Measurements from ENCODE around the gene DNAAF1.

DNAAF1 gene

DNA sequence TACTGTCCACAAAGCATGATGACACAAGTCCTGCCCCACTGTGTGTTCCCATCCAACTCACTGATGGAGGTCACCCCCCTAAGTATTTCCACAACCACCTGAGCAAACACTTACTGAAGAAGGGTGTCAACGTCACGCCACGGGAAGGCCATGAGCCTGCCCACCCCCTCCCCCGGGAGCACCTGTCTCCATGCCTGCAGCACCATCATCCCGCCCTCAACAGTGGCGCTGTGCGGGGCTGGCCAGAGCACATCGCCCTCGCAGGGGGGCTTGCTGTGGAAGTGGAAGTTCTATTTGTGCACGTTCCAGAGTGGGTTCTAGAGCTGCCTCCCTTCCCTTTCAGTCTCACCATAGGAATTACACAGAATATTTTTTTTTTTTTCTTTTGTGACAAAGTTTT, 24.1 kb upstream of the DNAAF1 start:
- no peak for DNase-seq (ENCODE audit: low read depth in 2 of 2, low spot score in 1 of 2)

DNA sequence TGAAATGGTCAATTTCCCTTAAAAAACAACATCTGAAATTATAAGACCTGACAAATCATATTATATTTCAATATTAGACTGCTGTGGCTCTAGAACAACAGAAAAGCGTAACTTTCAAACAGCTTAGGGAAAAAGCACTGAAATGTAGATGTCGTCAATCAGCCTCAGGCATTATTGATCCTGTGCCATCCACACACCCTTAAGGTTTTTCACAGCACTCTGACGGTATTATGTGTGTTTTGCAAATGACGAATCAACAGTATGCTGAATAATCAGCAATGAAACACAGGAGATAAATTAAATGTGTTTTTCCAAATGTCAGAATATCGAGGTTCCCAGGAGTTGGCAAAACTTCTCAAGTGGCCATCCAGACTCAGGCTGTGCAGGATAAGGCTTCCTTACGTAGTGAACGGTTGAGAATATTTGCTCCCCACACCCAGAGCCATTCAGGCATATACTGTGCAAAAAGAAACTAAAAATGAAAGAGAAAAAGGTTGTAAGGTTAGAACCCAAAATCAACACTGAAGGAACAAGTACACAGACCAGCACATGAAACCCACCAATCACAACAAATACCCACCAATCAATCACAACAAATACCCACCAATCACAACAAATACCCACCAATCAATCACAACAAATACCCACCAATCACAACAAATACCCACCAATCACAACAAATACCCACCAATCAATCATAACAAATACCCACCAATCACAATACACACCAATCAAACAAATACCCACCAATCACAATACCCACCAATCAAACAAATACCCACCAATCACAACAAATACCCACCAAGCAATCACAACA, 20.6 kb upstream of the DNAAF1 start:
- no peak for DNase-seq (ENCODE audit: low read depth in 2 of 2, low spot score in 1 of 2)

DNA sequence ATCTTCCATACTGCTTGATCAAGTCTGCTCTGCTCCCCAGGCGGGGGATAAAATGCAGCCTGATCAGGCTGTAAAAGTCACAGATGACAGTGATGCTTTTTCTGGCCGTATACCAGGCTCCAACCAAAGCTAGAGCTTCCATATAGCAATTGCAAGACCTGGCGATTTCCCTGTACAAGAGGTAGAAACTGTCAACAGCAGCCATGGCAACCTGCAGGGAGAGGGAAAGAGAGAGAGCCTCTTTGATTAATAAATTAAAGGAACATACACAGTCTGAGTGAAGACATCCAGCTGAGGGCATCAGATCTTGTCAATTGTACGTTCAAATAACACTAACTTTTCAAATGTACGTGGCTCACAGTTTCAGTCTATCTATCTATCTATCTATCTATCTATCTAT, 14.0 kb upstream of the DNAAF1 start:
- no peak for DNase-seq (ENCODE audit: low read depth in 2 of 2, low spot score in 1 of 2)

DNA sequence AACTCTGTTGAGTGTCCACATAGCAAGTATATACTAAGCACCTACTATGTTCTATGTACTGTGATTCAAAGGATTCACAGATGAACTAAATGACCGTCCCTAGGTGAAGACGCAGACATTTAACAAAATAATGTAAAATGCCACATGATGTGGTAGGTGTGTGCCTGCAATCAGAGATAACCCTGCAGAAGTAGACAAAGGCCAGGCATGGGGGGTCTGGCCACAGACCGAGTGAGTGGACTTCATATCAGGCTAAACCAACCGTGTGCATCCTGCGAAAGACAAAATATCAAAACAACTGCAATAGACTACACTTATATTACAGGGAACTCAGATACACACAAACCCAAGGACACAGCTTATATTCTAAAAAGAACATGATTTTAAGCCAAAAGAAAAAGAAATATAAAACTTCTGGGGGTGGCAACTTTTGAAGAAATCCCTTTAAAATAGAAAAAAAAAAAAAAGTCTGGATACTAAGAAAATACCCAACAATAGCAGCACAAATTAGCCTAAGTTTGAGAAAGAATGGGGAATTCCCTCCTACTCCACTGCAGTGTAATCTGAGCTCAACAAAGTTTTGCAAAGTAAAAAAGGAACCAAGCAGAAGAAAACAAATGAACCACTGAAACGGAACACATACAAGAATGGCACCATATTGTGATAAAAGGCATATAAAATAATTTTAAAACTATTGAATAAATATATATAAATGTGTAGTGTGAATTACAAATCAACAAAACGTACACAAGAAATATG, 12.4 kb upstream of the DNAAF1 start:
- DNase-seq (ENCODE audit: low read depth in 2 of 2, low spot score in 1 of 2), result no peak

DNA sequence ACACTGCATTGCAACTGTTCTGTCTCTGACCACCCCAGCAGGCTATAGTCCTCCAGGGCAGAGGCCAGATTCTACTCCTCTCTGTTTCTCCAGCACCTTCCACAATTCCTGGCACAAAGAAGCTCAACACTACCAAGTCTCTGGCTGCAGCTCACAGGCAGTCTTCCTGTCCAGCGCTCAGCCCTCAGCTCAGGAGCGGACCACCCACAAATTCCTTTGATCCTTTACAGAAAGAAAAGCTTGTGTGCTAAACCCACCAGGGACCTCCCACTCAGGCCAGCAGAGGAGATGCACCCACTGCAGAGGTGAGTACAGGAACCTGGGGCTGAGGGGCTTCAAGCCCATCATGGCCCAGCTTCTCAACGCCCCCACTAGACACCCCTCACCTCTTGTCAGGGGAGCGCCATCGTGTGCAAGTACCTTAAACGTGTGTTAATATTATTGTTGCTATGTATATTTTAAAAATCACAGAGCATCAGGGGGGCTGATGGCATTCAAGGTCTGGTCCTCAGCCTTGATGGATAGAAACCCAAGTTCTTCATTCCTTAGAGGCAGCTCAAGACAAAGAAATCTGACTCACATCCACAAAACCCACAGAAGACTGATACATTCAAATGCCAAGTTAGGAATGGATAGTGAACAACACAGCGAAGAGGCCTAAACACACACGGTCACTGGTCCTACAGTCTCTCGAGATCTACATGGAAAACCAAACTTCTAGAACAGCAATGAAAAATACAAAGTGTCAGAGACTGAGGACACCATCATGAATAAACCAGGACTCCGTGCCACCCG, 8.6 kb upstream of the DNAAF1 start:
- no peak for DNase-seq (ENCODE audit: low read depth in 2 of 2, low spot score in 1 of 2)

DNA sequence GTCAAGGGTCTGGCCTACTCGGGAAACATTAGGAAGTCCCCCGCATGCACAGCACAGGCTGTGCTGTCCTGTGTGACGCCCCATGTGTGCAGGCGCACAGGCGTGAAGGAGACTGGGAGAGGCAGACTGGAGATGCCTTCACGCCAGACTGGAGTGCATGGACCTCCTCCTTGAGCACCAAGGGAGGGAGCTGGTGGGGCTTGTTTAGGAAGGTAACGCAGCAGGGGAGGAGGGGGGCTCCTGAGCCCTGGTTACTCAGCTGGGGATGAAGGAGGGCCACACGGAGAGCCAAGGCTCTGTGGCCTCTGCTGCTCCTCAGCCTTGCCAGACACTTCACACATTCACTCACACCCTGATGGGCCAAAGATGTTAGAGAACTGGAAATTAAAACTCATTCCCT, 7.8 kb upstream of the DNAAF1 start:
- DNase-seq (ENCODE audit: low read depth in 2 of 2, low spot score in 1 of 2), result no peak

DNA sequence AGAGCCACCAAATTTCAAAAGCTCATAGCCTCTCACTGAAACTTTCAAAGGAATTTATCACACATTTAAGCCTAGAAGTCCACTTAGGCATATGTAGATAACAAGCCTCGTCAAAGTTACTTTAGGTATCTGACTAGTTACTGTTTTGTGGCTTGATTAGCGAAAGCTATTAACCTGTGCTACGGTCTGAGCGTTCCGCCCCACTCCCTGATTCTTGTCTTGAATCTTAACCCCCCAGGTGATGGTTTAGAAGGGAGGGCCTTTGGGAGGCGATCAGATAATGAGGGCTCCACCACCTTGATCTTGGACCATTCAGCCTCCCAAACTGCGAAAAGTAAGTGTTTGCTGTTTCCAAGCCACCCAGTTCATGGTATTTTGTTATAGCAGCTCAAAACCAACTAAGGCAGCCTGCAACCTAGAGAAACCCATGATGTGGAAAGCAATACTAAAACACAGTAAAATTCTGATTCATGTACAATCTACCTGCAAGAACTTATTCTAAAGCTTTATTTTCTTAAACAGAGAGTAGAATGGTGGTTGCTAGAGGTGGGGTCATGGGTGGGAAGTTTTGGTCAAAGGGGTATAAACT, 7.2 kb upstream of the DNAAF1 start:
- DNase-seq (ENCODE audit: low read depth in 2 of 2, low spot score in 1 of 2), result no peak

DNA sequence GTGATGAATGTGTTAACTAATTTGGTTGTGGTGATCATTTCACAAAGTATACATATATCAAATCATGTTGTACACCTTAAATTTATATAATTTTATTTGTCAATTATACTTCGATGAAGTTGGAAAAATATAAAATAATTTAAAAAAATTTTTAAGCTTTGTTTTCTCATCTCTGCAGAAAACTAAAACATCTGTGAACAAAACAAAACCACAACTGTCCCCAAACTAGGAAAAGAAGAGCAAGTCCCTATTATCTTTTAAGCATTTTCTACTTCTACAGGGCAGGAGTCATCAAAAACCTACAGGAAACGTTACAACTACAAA, 6.6 kb upstream of the DNAAF1 start:
- no peak for DNase-seq (ENCODE audit: low read depth in 2 of 2, low spot score in 1 of 2)

DNA sequence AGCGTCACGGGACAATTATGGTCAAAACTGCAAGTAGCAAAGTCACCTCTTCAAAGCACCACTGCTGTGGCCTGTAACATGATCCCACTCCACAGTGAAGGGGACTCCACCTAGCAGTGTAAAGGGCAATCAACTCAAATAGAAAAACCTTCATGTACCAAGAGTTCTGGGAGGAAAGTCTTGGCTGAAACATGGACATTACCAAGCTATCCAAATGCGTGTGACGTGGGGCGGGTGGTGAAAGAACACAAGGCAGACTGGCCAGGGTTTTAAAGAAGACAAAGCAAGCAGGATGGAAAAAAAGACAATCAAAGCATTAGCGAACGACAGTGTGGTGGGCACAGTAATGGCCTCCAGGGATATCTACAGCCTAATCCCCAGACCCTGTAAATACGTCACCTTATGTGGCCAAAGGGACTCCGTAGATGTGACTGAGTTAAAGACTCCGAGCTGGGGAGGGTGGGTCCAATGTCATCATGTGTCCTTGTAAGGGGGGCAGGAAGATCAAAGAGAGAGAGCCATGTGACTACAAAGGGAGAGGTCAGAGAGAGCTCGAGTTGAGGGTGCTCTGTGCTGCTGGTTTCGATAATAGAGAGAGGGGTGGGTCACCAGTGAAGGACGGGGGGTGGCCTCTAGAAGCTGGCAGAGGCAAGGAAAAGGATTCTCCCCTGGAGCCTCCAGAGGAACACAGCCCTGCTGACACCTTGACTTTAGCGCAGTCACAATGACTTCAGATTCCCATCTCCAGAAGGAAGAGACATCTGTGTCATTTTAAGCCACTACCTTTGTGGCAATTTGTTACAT, 6.1 kb upstream of the DNAAF1 start:
- no peak for DNase-seq (ENCODE audit: low read depth in 2 of 2, low spot score in 1 of 2)

DNA sequence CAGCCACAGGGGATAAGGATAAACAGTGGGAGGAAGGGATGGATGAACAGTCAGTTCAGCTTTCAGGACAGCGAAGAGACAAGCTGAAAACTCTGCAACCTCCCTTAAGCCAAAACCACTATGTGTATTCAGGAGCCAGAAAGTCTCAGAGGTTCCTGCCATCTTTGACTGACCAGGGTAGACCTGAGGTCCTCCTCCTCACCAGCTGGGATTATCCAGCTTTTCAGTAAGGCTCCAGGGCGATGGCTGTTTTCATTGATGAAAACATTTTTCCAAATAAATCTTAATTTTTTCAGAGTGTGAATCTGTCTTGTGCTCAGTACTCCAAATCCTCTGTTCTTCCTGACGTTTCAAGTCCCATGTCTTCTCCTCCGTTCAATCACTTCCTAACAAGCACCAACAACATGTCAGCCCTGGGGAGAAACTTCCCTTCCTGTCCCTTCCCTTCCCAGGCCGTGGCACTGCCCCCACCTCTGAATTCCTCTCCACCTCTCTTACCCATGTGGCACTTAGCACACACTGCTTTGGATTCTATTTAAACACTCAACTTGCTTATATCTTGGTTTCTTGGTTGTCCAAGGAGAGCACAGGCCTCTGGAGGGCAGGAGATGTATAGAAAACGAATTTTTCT, 5.4 kb upstream of the DNAAF1 start:
- no peak for DNase-seq (ENCODE audit: low read depth in 2 of 2, low spot score in 1 of 2)

DNA sequence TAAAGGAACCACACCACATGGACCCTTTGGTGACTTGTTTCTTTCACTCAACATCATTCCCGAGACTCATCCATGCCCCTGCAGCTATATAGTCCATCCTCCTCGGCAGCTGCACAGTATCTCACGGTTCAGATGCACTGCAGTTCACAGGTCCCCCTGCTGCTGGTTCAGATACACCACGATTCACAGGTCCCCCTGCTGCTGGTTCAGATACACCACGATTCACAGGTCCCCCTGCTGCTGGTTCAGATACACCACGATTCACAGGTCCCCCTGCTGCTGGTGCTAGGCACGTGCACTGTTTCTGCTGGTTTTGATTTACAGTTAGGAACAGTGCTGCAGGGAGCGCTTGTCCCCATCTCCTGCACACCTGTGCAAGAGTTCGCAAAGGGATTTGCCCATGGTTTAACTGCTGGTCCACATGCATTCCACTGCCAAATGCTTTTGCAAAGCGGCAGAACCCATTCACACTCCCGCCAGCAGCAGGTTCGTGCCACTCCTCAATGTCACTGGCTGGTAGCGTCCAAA, 3.9 kb upstream of the DNAAF1 start:
- DNase-seq (ENCODE audit: low read depth in 2 of 2, low spot score in 1 of 2), result no peak

DNA sequence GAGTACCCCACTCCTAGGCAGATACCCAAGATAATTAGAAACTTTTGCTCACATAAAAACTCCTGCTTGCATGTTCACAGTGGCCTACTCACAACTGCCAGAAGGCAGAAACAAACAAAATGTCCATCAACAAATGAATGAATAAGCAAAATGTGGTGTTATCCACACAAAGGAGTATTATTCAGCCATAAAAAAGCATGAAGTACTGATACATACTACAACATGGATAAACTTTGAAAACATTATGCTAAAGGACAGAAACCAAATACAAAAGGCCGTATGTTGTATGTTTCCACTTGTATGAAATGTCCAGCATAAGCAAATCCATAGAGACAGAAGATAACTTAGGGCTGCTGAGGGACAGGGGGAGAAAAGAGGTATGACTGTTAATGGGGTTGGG, 2.0 kb upstream of the DNAAF1 start:
- DNase-seq (ENCODE audit: low read depth in 2 of 2, low spot score in 1 of 2), result no peak

DNA sequence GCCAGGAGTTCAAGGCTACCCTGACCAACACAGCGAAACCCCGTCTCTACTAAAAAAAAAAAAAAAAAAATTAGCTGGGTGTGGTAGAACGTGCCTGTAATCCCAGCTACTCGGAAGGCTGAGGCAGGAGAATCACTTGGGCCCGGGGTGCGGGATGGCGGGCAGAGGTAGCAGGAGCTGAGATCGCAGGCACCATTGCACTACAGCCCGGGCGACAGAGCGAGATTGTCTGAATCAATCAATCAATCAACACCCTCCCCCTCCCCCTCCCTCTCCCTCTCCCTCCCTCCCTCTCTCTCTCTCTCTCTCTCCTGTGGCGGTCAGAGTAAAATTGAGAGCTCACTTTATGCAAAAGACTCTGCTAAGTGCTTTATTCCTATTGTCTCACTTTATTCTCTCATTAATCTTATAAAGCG, 1.3 kb upstream of the DNAAF1 start:
- no peak for DNase-seq (ENCODE audit: low read depth in 2 of 2, low spot score in 1 of 2)

DNA sequence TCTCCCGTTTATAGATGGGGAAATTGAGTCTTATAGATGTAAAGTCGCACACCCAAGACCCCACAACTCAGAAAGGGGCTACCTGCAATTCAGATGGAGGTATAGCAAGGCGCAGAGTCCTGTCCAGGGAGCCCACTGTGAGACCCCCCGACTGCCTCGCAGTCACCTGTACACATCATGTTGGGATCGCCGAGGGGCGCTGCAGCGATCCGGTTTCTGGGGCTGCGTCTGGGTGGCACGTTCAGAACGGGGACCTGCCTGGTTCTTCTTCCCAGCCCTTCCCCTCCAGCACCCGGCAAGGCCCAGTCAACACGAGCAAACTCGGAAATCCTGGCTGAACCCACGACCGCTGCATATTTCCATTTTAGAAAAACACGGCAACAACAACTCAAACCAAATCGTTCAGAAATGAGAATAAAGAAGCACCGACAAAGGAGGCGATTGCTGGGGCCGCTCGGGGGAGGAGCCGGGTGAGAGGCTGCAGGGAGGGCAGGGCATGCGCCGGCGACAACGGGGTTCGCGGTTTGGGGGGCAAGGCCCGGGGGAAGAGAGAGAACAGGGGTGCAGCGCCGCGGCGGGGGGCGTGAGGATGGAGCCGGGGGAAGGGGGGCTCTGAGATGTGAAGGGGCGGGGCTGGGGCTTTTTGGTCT, 774 bp upstream of the DNAAF1 start:
- DNase-seq (ENCODE audit: low read depth in 2 of 2, low spot score in 1 of 2), result no peak

DNA sequence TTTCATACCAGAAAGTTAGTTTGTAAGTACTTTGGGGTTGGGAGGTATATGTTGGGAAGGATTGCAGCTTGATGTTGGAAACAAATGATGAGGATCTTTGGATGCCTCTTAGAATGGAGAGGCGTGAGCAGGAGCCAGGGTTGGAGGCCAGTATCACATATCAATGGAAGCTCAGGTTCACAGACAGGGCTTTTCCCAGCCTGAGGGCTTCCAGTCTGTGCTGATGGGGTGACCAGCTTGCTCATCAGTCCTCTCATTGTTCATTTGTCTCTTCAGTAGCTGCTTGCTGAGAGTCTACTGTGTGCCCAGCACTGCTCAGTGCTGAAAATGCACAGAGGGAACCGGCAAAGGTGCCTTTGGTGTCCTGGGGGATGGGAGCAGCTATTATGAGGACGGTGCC, 5.8 kb downstream of the DNAAF1 start:
- DNase-seq (ENCODE audit: low read depth in 2 of 2, low spot score in 1 of 2), result no peak

DNA sequence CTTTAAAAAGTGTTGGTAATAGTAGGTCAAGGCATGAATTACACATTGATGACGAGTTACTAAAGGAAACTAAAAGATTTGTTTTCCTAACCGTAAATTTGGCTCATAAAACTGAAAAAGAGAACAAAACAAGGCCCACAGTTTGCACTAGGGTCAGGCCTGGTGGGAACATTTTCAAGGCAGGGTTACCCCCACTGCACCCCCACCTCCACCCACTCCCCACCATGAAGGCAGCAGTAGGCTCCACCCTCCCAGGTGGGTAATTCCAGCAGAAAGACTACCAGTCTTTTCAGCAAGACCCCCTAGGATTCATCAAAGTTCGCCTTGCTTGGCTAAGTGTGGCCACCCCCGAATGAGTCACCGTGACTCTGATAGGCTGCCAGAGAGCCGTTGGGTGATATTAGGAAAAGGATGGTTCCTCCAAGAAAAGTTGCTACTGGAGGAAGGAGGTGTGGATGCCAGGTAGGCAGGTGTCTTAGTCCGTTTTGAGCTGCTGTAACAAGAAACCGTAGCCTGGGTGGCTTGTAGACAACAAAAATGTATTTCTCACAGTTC, 8.6 kb downstream of the DNAAF1 start:
- DNase-seq (ENCODE audit: low read depth in 2 of 2, low spot score in 1 of 2), result no peak

DNA sequence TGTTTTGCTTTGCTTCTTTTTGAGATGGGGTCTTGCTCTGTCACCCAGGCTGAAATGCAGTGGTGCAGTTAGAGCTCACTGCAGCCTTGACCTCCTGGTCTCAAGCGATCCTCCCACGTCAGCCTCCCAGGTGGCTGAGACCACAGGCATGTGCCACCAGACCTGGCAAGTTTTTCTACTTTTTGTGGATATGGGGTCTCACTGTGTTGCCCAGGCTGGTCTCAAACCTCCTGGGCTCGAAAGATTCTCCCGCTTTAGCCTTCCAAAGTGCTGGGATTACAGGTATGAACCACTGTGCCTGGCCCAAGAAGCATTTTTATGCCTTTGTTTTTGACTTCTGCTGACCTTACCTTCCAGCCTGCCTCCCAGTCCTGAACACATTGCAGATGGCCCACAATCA, 10.1 kb downstream of the DNAAF1 start:
- DNase-seq (ENCODE audit: low read depth in 2 of 2, low spot score in 1 of 2), result no peak

DNA sequence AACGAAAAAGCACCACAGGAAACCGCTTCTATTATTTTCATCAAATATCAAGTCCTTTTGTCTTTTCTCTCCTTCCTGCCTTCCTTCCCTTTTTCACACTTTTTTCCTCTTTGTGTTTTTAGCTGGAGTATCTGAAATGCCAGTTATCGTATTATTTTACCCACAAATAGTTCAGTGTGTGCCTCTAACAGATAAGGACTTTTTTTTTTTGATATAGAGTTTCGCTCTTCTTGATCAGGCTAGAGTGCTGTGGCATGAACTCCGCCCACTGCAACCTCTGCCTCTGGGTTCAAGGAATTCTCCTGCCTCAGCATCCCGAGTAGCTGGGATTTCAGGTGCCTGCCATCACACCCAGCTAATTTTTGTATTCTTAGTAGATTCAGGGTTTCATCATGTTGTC, 10.7 kb downstream of the DNAAF1 start:
- no peak for DNase-seq (ENCODE audit: low read depth in 2 of 2, low spot score in 1 of 2)

DNA sequence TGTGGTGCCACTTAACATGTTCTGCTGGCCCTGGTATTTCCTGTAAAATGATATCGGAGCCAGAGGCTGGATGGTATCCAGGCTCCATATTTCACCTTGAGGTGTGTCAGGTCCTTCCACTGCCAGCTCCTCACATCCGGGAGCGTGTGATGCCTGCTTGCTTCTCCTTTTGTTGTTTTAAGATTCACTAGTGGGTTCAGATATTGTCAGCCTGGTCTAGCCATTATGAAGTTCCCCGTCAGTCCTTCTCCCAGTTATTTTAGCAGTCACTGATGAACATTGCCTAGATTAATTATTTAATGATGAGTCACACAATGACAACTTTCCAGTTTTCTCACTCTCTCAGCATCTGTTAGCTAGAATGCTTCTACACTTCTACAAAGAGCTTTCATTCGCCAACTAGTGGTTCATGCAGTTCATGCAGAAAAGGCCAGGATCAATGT, 11.3 kb downstream of the DNAAF1 start:
- no peak for DNase-seq (ENCODE audit: low read depth in 2 of 2, low spot score in 1 of 2)
